ENCODE measurements around the gene STK39.
A peak's percentile ranks its signal among the peaks of the same experiment; 100 is the strongest.

The STK39 gene

DNA sequence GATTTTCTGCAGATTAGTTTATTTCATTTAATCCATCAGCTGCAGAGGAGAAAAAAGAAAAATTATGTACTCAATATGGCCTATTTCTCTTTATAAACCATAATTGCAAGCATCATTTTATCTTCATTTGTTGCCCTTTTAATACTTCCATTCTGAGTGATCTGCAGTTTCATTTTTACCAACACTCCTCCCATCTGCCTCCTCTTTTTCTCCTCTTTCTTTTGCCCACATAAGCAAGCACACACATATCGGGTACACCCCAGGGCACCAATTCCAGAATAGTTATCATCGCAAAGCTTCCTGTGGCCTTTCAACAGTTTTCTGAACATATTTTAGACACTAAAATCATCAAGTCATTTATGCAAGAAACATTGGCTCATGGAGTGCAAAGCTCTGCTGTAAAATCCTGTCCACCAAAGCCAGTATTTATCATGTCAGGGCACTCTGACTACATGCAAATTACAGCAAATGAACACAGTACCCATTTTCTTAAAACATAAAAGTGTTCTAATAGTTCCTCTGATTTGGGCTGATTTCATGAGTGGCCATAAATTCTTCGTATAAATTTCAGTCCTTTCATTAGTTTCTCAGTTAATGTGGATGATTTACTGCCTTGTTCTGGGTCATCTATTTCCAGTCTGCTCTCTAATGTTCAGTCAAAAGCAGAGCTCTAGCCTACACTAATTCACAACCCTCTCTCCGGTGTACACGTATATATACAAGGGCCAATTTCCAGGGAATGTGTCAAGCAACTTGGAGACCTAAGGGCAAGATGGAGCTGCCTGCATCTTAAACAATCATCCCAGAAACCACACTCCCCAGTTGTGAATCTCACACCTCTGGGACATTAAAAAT, 281.3 kb downstream of the STK39 start:
- Histone ChIP-seq H3K4me1 (ENCODE audit: control insufficient read depth, insufficient read depth, low read depth, low read length) (no peaks in the 10 kb centered on the region), H3K4ac (ENCODE audit: low read depth in 1 of 2, low read length in 2 of 2) (no peak overlapping the region), H3K4me2 (ENCODE audit: low read length, poor library complexity, severe bottlenecking) (no peak overlapping the region), H3K27ac (ENCODE audit: low read length, poor library complexity, severe bottlenecking) (no peak overlapping the region), H3K36me3 (ENCODE audit: control insufficient read depth in 1 of 2, insufficient read depth in 2 of 2, low read depth in 1 of 2, low read length in 2 of 2) (peaks cover 8% of the 10 kb centered on the region in 2 experiments), H2BK120ac (ENCODE audit: low read depth, low read length) (no peak overlapping the region), H3K79me1 (replicated peaks; ENCODE audit: low read length, poor library complexity, severe bottlenecking) (peaks cover 8% of the 10 kb centered on the region), H2AK5ac (ENCODE audit: low read length, severe bottlenecking) (no peak overlapping the region), H3K18ac (ENCODE audit: low read depth in 1 of 2, low read length in 2 of 2) (peak overlapping the region in 1 of 2 experiments; percentile 31), H3K4me3 (ENCODE audit: insufficient read depth in 1 of 2, low read depth in 1 of 2, low read length in 2 of 2) (no peak overlapping the region), H3K9ac (ENCODE audit: low read length) (peak overlapping the region; percentile 34), H3K9me3 (ENCODE audit: control insufficient read depth, low read length) (no peaks in the 10 kb centered on the region), H2BK12ac (ENCODE audit: low read length in 2 of 2) (no peak overlapping the region), H4K8ac (ENCODE audit: low read length) (no peak overlapping the region), H4K91ac (ENCODE audit: low read length) (no peak overlapping the region), H2BK5ac (ENCODE audit: low read depth, low read length, poor library complexity, severe bottlenecking) (no peak overlapping the region), H2BK15ac (ENCODE audit: low read depth, poor library complexity, severe bottlenecking) (no peak overlapping the region), H3K27me3 (ENCODE audit: control insufficient read depth in 1 of 2, insufficient read depth in 1 of 2, low read length in 2 of 2) (no peaks in the 10 kb centered on the region), H2AFZ (ENCODE audit: low read depth, low read length) (no peak overlapping the region), H3K23ac (ENCODE audit: low read length in 2 of 2) (no peak overlapping the region), H3K14ac (ENCODE audit: low read length in 2 of 2) (no peak overlapping the region)
- no peak for DNase-seq
- 66% methylated on average over 5 of the region's 5 CpGs for WGBS

- Histone ChIP-seq H2AK5ac (ENCODE audit: low read length, severe bottlenecking) (no peak overlapping the region), H3K9ac (ENCODE audit: low read length) (no peak overlapping the region), H3K79me1 (replicated peaks; ENCODE audit: low read length, poor library complexity, severe bottlenecking) (peaks cover 4% of the 10 kb centered on the region), H3K4me1 (ENCODE audit: control insufficient read depth, insufficient read depth, low read depth, low read length) (no peaks in the 10 kb centered on the region), H3K9me3 (ENCODE audit: control insufficient read depth, low read length) (no peaks in the 10 kb centered on the region), H2AFZ (ENCODE audit: low read depth, low read length) (no peak overlapping the region), H3K27me3 (ENCODE audit: control insufficient read depth in 1 of 2, insufficient read depth in 1 of 2, low read length in 2 of 2) (no peaks in the 10 kb centered on the region), H3K18ac (ENCODE audit: low read depth in 1 of 2, low read length in 2 of 2) (no peak overlapping the region), H2BK120ac (ENCODE audit: low read depth, low read length) (no peak overlapping the region), H3K4me2 (ENCODE audit: low read length, poor library complexity, severe bottlenecking) (no peak overlapping the region), H3K4me3 (ENCODE audit: insufficient read depth in 1 of 2, low read depth in 1 of 2, low read length in 2 of 2) (no peak overlapping the region), H4K91ac (ENCODE audit: low read length) (no peak overlapping the region), H3K23ac (ENCODE audit: low read length in 2 of 2) (no peak overlapping the region), H3K27ac (ENCODE audit: low read length, poor library complexity, severe bottlenecking) (no peak overlapping the region), H2BK15ac (ENCODE audit: low read depth, poor library complexity, severe bottlenecking) (no peak overlapping the region), H3K14ac (ENCODE audit: low read length in 2 of 2) (no peak overlapping the region), H3K36me3 (ENCODE audit: control insufficient read depth in 1 of 2, insufficient read depth in 2 of 2, low read depth in 1 of 2, low read length in 2 of 2) (peaks cover 11 to 13% of the 10 kb centered on the region in 2 experiments), H2BK5ac (ENCODE audit: low read depth, low read length, poor library complexity, severe bottlenecking) (no peak overlapping the region), H2BK12ac (ENCODE audit: low read length in 2 of 2) (no peak overlapping the region), H3K4ac (ENCODE audit: low read depth in 1 of 2, low read length in 2 of 2) (no peak overlapping the region), H4K8ac (ENCODE audit: low read length) (no peak overlapping the region)
- DNase-seq = peak; percentile 17
- WGBS = 92% methylated on average over 3 of the region's 5 CpGs
Measured at GRCh38 chr2:167964650-167965413, 282.6 kb downstream of the STK39 start.

- no peak overlapping the region for H3K4ac ChIP-seq (ENCODE audit: low read depth in 1 of 2, low read length in 2 of 2)
- no peak overlapping the region for H3K27ac ChIP-seq (ENCODE audit: low read length, poor library complexity, severe bottlenecking)
- H3K14ac ChIP-seq (ENCODE audit: low read length in 2 of 2) = no peak overlapping the region
- no peak for DNase-seq
- H3K4me3 ChIP-seq (ENCODE audit: insufficient read depth in 1 of 2, low read depth in 1 of 2, low read length in 2 of 2) = no peak overlapping the region
- no peak overlapping the region for H2BK5ac ChIP-seq (ENCODE audit: low read depth, low read length, poor library complexity, severe bottlenecking)
- no peaks in the 10 kb centered on the region for H3K27me3 ChIP-seq (ENCODE audit: control insufficient read depth in 1 of 2, insufficient read depth in 1 of 2, low read length in 2 of 2)
- no peak overlapping the region for H2BK12ac ChIP-seq (ENCODE audit: low read length in 2 of 2)
- WGBS = 98% methylated on average over 8 of the region's 9 CpGs
- no peak overlapping the region for H4K91ac ChIP-seq (ENCODE audit: low read length)
- no peak overlapping the region for H3K18ac ChIP-seq (ENCODE audit: low read depth in 1 of 2, low read length in 2 of 2)
- H3K9me3 ChIP-seq (ENCODE audit: control insufficient read depth, low read length) = no peaks in the 10 kb centered on the region
- no peaks in the 10 kb centered on the region for H3K4me1 ChIP-seq (ENCODE audit: control insufficient read depth, insufficient read depth, low read depth, low read length)
- H3K4me2 ChIP-seq (ENCODE audit: low read length, poor library complexity, severe bottlenecking) = no peak overlapping the region
- no peak overlapping the region for H2BK120ac ChIP-seq (ENCODE audit: low read depth, low read length)
- peaks cover 9 to 15% of the 10 kb centered on the region in 2 experiments for H3K36me3 ChIP-seq (ENCODE audit: control insufficient read depth in 1 of 2, insufficient read depth in 2 of 2, low read depth in 1 of 2, low read length in 2 of 2)
- H3K79me1 ChIP-seq (replicated peaks; ENCODE audit: low read length, poor library complexity, severe bottlenecking) = peaks cover 3% of the 10 kb centered on the region
- H3K9ac ChIP-seq (ENCODE audit: low read length) = no peak overlapping the region
- no peak overlapping the region for H2BK15ac ChIP-seq (ENCODE audit: low read depth, poor library complexity, severe bottlenecking)
- no peak overlapping the region for H2AFZ ChIP-seq (ENCODE audit: low read depth, low read length)
- H2AK5ac ChIP-seq (ENCODE audit: low read length, severe bottlenecking) = no peak overlapping the region
- H4K8ac ChIP-seq (ENCODE audit: low read length) = no peak overlapping the region
- H3K23ac ChIP-seq (ENCODE audit: low read length in 2 of 2) = no peak overlapping the region
Measured at GRCh38 chr2:167963899-167964649, 283.3 kb downstream of the STK39 start.

Data from mesenchymal stem cell (in vitro differentiated cells and primary cell).